ENCODE results near the gene IL17REL.

Gene IL17REL

GRCh38 chr22:49991167-49991566 is 21.4 kb downstream of the IL17REL start:
- TF ChIP-seq FOXP2 (optimal IDR thresholded peaks at IDR 0.05; ENCODE audit: borderline replicate concordance, extremely low read depth, extremely low read length, insufficient read depth) (no peak), SIN3A (IDR thresholded peaks at IDR 0.05; ENCODE audit: borderline replicate concordance, insufficient read depth, low read length) (no peak), TAF1 (IDR thresholded peaks at IDR 0.05; ENCODE audit: borderline replicate concordance, insufficient read depth, low read length) (no peak), POLR2AphosphoS5 (IDR thresholded peaks at IDR 0.05; ENCODE audit: low read depth, low read length) (no peak), REST (IDR thresholded peaks at IDR 0.05; ENCODE audit: insufficient read depth in 1 of 2, low read depth in 2 of 2, low read length in 2 of 2) (no peak)

GRCh38 chr22:49986325-49986724 is 26.2 kb downstream of the IL17REL start:
- no peak for TF ChIP-seq TAF1 (IDR thresholded peaks at IDR 0.05; ENCODE audit: borderline replicate concordance, insufficient read depth, low read length)
- TF ChIP-seq SIN3A (IDR thresholded peaks at IDR 0.05; ENCODE audit: borderline replicate concordance, insufficient read depth, low read length): no peak
- no peak for TF ChIP-seq FOXP2 (optimal IDR thresholded peaks at IDR 0.05; ENCODE audit: borderline replicate concordance, extremely low read depth, extremely low read length, insufficient read depth)
- TF ChIP-seq POLR2AphosphoS5 (IDR thresholded peaks at IDR 0.05; ENCODE audit: low read depth, low read length): no peak
- no peak for TF ChIP-seq REST (IDR thresholded peaks at IDR 0.05; ENCODE audit: insufficient read depth in 1 of 2, low read depth in 2 of 2, low read length in 2 of 2)

GRCh38 chr22:49983148-49984042 is 29.2 kb downstream of the IL17REL start:
- TF ChIP-seq SIN3A (IDR thresholded peaks at IDR 0.05; ENCODE audit: borderline replicate concordance, insufficient read depth, low read length) (no peak), REST (IDR thresholded peaks at IDR 0.05; ENCODE audit: insufficient read depth in 1 of 2, low read depth in 2 of 2, low read length in 2 of 2) (no peak), FOXP2 (optimal IDR thresholded peaks at IDR 0.05; ENCODE audit: borderline replicate concordance, extremely low read depth, extremely low read length, insufficient read depth) (no peak), POLR2AphosphoS5 (IDR thresholded peaks at IDR 0.05; ENCODE audit: low read depth, low read length) (no peak), TAF1 (IDR thresholded peaks at IDR 0.05; ENCODE audit: borderline replicate concordance, insufficient read depth, low read length) (no peak)

- no peak for TF ChIP-seq POLR2AphosphoS5 (IDR thresholded peaks at IDR 0.05; ENCODE audit: low read depth, low read length)
- no peak for TF ChIP-seq FOXP2 (optimal IDR thresholded peaks at IDR 0.05; ENCODE audit: borderline replicate concordance, extremely low read depth, extremely low read length, insufficient read depth)
- no peak for TF ChIP-seq REST (IDR thresholded peaks at IDR 0.05; ENCODE audit: insufficient read depth in 1 of 2, low read depth in 2 of 2, low read length in 2 of 2)
- TF ChIP-seq SIN3A (IDR thresholded peaks at IDR 0.05; ENCODE audit: borderline replicate concordance, insufficient read depth, low read length): no peak
- TF ChIP-seq TAF1 (IDR thresholded peaks at IDR 0.05; ENCODE audit: borderline replicate concordance, insufficient read depth, low read length): no peak
These were observed 32.8 kb downstream of the IL17REL start for GRCh38 chr22:49979587-49980264.

Measured in PFSK-1 (cell line).